Nephron progenitor cell (in vitro differentiated cells): ENCODE data around the gene SOX1.

ENCODE experiments used
- DNase-seq: peaks from one replicate; pipeline ENCODE4 v3.0.0; 2021
- H3K27ac Mint-ChIP-seq: 2 replicates; pipeline ENCODE4 v1.8.0; 2021; ENCODE audit warnings: mild to moderate bottlenecking, moderate library complexity, mixed read lengths
- H3K27me3 Mint-ChIP-seq: 2 replicates; pipeline ENCODE4 v1.8.0; 2021; ENCODE audit warnings: mild to moderate bottlenecking, low read depth, mixed read lengths; ENCODE audit not compliant: poor library complexity
- H3K36me3 Mint-ChIP-seq: 2 replicates; pipeline ENCODE4 v1.8.0; 2021; ENCODE audit warnings: low read depth, mixed read lengths
- H3K4me1 Mint-ChIP-seq: 2 replicates; pipeline ENCODE4 v1.8.0; 2021; ENCODE audit warnings: mixed read lengths
- H3K4me3 Mint-ChIP-seq: 2 replicates; pipeline ENCODE4 v1.8.0; 2021; ENCODE audit warnings: mild to moderate bottlenecking, moderate library complexity, mixed read lengths
- H3K9me3 Mint-ChIP-seq: 2 replicates; pipeline ENCODE4 v1.8.0; 2021; ENCODE audit warnings: mild to moderate bottlenecking, moderate library complexity, mixed read lengths
- TF ChIP-seq, protein P1 (sequence below): fragments of 200-600 bp; sonication (generic); IDR thresholded peaks from 2 replicates; pipeline ENCODE4 v1.5.0; 2021; ENCODE audit warnings: antibody characterized with exemption

SOX1 gene

GRCh38 chr13:112056739-112057438, 10.1 kb upstream of the SOX1 start:
- peaks cover 100% of the 10 kb centered on the region for H3K27me3 Mint-ChIP-seq
- H3K4me3 Mint-ChIP-seq, result no peak overlapping the region
- H3K9me3 Mint-ChIP-seq, result peaks cover 5% of the 10 kb centered on the region
- no peak overlapping the region for H3K27ac Mint-ChIP-seq
- DNase-seq, result no peak
- TF ChIP-seq, protein P1, sequence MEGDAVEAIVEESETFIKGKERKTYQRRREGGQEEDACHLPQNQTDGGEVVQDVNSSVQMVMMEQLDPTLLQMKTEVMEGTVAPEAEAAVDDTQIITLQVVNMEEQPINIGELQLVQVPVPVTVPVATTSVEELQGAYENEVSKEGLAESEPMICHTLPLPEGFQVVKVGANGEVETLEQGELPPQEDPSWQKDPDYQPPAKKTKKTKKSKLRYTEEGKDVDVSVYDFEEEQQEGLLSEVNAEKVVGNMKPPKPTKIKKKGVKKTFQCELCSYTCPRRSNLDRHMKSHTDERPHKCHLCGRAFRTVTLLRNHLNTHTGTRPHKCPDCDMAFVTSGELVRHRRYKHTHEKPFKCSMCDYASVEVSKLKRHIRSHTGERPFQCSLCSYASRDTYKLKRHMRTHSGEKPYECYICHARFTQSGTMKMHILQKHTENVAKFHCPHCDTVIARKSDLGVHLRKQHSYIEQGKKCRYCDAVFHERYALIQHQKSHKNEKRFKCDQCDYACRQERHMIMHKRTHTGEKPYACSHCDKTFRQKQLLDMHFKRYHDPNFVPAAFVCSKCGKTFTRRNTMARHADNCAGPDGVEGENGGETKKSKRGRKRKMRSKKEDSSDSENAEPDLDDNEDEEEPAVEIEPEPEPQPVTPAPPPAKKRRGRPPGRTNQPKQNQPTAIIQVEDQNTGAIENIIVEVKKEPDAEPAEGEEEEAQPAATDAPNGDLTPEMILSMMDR, result no peak
- H3K36me3 Mint-ChIP-seq, result no peaks in the 10 kb centered on the region
- H3K4me1 Mint-ChIP-seq, result peaks cover 5% of the 10 kb centered on the region

- DNase-seq, result no peak
- Mint-ChIP-seq H3K27me3 (peaks cover 100% of the 10 kb centered on the region), H3K9me3 (peaks cover under 1% of the 10 kb centered on the region), H3K27ac (no peak overlapping the region), H3K36me3 (no peaks in the 10 kb centered on the region), H3K4me1 (peaks cover 5% of the 10 kb centered on the region), H3K4me3 (no peak overlapping the region)
- TF ChIP-seq, protein P1, result no peak
Measured at GRCh38 chr13:112057439-112057735, 9.6 kb upstream of the SOX1 start.

DNA sequence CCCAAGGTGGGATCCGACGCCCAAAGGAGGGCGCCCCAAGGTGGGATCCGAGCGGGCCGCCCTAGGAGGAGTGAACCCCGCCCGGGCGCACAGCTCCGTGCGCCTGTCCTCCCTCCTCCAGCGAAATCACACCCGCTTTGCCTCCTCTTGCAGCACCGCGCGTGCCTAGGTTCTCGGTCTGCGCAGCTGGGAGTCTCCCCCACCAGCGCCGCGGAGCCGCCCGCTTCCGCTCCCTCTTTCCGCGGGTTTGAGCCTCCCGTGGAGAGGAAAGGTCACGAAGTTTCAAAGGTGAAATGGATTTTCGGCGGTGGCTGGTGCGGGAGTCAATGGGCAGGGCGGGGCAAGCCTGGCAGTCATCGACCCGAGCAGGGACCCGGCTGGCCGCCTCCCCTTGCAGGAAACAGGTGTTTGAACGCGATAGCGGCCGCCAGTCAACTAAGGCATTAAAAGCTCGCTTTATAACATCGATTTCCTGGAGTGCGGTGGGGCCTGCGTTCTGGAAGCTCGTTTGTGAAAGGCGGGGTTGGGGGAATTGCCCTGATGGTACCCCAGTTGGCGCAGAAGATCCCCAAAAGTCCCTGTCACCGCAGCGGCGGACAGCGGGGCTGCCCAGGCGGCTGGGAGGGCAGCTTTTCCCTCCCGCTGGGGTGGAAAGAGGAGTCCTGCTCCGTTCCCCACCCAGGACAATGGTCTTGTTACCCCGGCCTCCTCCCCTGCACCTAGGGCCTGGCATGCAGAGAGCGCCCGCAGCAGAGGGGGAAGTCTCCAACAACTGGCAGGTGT, 9.0 kb upstream of the SOX1 start:
- no peak overlapping the region for H3K27ac Mint-ChIP-seq
- H3K27me3 Mint-ChIP-seq, result peaks cover 100% of the 10 kb centered on the region
- no peaks in the 10 kb centered on the region for H3K36me3 Mint-ChIP-seq
- H3K9me3 Mint-ChIP-seq, result no peaks in the 10 kb centered on the region
- DNase-seq, result no peak
- peaks cover 5% of the 10 kb centered on the region for H3K4me1 Mint-ChIP-seq
- TF ChIP-seq, protein P1, result no peak
- no peak overlapping the region for H3K4me3 Mint-ChIP-seq

DNA sequence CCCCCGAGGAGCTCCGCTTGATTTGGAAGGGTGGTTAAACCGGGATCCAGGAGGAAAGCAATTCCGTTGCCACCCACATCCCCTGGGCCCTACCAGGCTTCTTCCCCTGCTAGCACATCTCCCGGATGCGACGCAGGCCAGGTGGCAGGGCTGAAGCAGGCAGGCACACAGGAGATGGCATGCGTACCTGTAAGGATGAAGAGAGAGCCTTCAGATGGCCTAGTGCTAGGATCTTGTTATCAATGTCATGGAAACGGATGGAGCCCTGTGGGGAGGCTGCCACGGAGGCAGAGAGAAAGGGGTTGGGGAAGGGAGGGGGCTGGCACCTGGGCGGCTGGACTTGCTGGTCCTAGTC, 8.5 kb upstream of the SOX1 start:
- H3K27ac Mint-ChIP-seq, result no peak overlapping the region
- H3K4me1 Mint-ChIP-seq, result peaks cover 5% of the 10 kb centered on the region
- H3K4me3 Mint-ChIP-seq, result no peak overlapping the region
- peaks cover 100% of the 10 kb centered on the region for H3K27me3 Mint-ChIP-seq
- H3K36me3 Mint-ChIP-seq, result no peaks in the 10 kb centered on the region
- no peaks in the 10 kb centered on the region for H3K9me3 Mint-ChIP-seq
- TF ChIP-seq, protein P1, result no peak
- no peak for DNase-seq

DNA sequence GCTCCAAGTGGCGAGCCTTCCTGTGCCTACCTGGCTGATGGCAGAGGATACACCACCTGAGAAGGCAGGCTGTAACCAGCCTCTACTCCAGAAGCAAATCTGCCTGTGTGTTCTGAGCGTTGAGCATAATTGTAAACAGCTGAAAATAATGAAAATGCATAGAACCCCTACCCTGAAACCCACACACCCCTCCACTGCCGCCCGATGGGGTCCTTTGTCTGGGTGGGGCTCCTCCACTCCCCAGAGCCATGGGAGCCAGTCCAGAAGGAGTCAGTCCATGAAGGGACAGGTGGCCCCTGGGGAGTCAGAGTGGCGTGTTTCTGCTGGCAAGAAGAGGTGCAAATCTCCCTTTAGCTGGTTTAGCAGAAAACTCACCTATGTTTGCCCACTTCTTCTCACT, 8.0 kb upstream of the SOX1 start:
- H3K27me3 Mint-ChIP-seq, result peaks cover 100% of the 10 kb centered on the region
- H3K4me3 Mint-ChIP-seq, result no peak overlapping the region
- H3K36me3 Mint-ChIP-seq, result no peaks in the 10 kb centered on the region
- no peak overlapping the region for H3K27ac Mint-ChIP-seq
- H3K9me3 Mint-ChIP-seq, result no peaks in the 10 kb centered on the region
- TF ChIP-seq, protein P1, result no peak
- no peak for DNase-seq
- peaks cover 5% of the 10 kb centered on the region for H3K4me1 Mint-ChIP-seq
